ENCODE data around the gene SLC39A9.

DNA sequence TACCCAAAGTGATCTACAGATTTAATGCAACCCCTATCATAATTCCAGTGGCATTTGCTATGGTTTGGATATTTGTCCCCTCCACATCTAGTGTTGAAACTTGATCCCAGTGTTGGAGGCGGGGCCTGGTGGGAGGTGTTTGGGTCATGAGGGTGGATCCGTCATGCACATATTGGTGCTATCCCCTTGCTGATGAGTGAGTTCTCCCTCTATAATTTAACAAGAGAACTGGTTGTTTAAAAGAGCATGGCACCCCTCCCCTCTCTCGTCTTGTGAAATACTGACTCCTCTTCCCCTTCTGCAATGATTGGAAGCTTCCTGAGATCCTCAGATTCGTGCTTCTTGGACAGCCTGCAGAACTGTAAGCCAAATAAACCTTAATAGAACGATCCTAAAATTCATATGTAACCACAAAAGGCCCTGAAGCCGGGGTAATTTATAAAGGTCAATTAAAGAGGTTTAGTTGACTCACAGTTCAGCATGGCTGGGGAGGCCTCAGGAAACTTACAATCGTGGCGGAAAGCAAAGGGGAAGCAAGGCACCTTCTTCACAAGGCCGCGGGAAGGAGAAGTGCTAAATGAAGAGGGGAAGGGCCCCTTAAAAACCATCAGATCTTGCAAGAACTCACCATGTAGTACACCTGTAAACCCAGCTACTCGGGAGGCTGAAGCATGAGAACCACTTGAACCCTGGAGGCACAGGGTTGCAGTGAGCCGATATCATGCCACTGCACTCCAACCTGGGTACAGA lies 41.2 kb downstream of the SLC39A9 start:
- TF ChIP-seq SRF (IDR thresholded peaks at IDR 0.05; ENCODE audit: low read depth in 2 of 2, low read length in 2 of 2) (no peak), CREM (IDR thresholded peaks at IDR 0.05; ENCODE audit: low read depth) (no peak), NR2C1 (IDR thresholded peaks at IDR 0.05) (no peak), E2F8 (IDR thresholded peaks at IDR 0.05; ENCODE audit: low read depth, partially characterized antibody) (no peak), IKZF1 (conservative IDR thresholded peaks at IDR 0.05) (no peak), EZH2 (IDR thresholded peaks at IDR 0.05; ENCODE audit: borderline replicate concordance, control insufficient read depth, low read depth, low read length) (no peak)
- TF ChIP-seq, protein P1, sequence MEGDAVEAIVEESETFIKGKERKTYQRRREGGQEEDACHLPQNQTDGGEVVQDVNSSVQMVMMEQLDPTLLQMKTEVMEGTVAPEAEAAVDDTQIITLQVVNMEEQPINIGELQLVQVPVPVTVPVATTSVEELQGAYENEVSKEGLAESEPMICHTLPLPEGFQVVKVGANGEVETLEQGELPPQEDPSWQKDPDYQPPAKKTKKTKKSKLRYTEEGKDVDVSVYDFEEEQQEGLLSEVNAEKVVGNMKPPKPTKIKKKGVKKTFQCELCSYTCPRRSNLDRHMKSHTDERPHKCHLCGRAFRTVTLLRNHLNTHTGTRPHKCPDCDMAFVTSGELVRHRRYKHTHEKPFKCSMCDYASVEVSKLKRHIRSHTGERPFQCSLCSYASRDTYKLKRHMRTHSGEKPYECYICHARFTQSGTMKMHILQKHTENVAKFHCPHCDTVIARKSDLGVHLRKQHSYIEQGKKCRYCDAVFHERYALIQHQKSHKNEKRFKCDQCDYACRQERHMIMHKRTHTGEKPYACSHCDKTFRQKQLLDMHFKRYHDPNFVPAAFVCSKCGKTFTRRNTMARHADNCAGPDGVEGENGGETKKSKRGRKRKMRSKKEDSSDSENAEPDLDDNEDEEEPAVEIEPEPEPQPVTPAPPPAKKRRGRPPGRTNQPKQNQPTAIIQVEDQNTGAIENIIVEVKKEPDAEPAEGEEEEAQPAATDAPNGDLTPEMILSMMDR (IDR thresholded peaks at IDR 0.05 in 2 of 3, conservative IDR thresholded peaks at IDR 0.05 in 1 of 3; ENCODE audit: control insufficient read depth in 2 of 3, extremely low read depth in 1 of 3, insufficient read depth in 1 of 3, low read depth in 3 of 3, low read length in 3 of 3): no peak
